Stimulated activated CD8-positive, alpha-beta memory T cell treated with anti-CD3 and anti-CD28 coated beads, Interleukin-15, amount 100 ng/mL, for 24 hours (primary cell): Measurements from ENCODE around the gene PERP.

Experiments used
- DNase-seq: peaks from one replicate; pipeline ENCODE4 v3.0.0-alpha.2; 2020; ENCODE audit warnings: low read depth

PERP gene

DNA sequence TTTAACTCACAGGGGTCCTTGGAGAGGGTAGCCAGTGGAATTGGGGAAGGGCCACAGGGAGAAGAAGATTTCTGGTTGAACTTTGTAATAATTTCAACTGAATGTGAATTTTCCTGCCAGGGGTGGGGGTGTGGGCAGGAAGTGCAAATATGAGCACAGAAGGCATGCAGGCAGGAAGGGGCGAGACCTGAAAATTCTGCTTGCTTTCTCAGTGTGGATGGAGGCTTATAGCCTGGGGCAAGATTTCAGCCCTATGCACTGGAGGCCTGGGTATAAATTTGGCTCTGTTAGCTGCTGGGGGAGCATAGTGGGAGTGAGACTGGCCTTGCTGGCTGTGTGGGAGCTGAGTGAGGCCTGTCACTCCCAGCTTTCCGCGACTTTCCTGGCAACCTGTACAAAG, 54.4 kb downstream of the PERP start:
- no peak for DNase-seq

GRCh38 chr6:138044972-138045371, 62.2 kb downstream of the PERP start:
- no peak for DNase-seq

DNA sequence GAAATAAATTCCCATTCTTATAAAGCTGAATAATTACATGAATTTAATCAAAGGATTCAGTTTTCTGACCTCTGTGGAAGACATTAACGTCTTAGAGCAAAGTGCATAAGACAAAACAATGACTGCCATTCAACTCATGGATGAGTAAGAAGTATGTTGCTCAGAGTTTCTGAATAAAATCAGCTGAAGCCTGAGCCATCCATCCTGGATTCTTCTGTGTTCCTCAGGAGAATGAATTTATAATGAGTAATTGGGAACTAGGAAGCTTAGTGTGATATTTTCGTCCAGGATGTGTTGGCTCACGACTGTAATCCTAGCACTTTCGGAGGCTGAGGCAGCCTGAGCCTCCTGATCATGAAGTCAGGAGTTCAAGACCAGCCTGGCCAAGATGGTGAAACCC, 62.8 kb downstream of the PERP start:
- DNase-seq: no peak
